Activated CD8-positive, alpha-beta memory T cell treated with anti-CD3 and anti-CD28 coated beads, Interleukin-2, amount 50 U/mL, for 24 hours (primary cell): Measurements from ENCODE around the gene SP110.
"Not testable (repeated sequence)": the region's sequence is repeated elsewhere in the genome, so short reads cannot be mapped to it uniquely, and the experiment has no call there.

Source experiments
- DNase-seq: peaks from one replicate; pipeline ENCODE4 v3.0.0-alpha.2; 2020; ENCODE audit errors: extremely low read depth

Gene SP110

DNA sequence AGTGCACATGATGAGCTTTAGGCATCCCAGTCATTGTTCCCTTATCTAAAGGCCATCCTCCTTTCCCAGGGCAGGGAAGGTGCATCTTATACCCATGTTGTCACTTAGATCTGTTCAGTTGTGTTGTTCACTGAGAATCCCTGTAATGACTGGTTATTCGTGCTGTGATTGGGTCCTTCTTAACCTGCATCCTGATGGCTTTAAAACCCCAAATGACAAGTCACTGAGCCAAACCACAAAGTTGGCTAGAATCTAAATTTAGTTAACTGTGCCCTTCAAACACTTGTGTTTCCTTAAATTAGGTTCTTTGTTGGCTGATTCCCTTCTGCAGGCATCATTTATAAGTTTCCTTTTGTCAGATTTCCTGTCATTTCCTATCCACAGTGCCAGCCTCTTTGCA is 92.6 kb downstream of the SP110 start:
- DNase-seq: no peak

DNA sequence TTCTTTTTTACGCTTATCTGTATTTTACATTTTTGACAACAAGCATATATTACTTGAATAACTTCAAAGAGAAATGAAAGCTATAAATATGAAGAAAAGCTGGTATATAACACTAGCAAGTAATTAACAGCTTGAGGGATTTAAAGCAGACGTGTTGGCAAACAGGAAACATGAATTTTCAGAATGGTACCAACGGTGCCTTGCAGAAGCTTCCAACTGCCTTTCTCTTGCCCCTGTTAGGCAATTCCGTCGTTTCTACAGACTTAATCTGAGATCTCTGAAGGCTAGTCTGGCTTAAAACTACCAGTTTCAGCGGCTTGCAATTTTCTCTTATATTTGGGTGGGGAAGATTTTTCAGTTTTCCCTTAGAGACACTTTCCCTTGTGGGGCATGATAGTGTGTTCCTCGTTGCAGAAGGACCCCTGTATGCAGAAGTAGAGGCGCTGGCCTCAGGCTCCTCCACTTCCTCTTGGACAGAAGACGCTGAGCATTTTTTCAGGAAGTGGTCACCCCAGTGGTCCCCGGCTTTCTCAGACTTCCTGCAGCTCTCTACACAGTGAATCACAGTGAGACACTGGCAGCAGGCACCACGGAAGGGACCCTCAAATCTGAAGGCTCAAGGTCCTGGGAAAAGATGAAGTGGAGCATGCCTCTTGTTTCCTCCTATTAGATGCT is 94.9 kb downstream of the SP110 start:
- no peak for DNase-seq

- DNase-seq: no peak
Observed at GRCh38 chr2:230124235-230124634, 95.5 kb downstream of the SP110 start.

DNA sequence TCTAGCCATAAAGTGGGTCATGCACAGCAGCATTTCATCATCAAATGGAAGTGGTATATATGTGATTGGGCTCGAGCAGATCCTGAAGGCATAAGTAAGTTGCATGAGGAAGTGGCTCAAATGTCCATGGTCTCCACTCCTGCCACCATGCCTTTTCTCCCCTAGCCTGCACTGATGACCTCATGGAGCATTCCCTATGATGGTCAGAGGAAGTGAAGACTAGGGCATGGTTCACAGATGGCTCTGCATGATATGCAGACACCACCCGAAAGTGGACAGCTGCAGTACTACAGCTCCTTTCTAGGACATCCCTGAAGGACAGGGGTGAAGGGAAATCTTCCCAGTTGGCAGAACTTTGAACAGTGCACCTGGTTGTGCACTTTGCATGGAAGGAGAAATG is 99.4 kb downstream of the SP110 start:
- DNase-seq: not testable (repeated sequence)

- not testable (repeated sequence) for DNase-seq
Observed at GRCh38 chr2:230119827-230120226, 100.0 kb downstream of the SP110 start.
